ENCODE measurements around the gene STARD9. TPM values are rescaled to one million over a fixed set of nuclear protein-coding genes. Genes with fewer than 3 reads are reported as not detected.
"Not testable (repeated sequence)": the region's sequence is repeated elsewhere in the genome, so short reads cannot be mapped to it uniquely, and the experiment has no call there.

STARD9 gene
- total and polyA plus RNA-seq, 9 of the 15 experiments (the other 6 are each of a cell fraction or from before 2014, with no cell fraction given): 0.45 to 6.0 (median 3.6) TPM

GRCh38 chr15:42764154-42764731 is 188.8 kb downstream of the STARD9 start:
- H3K27ac ChIP-seq (ENCODE audit: extremely low read depth, low read depth, low read length); DNase-seq (ENCODE audit: extremely low read depth in 1 of 4, low spot score in 3 of 4); CTCF ChIA-PET (ENCODE audit: low intra/inter-chr PET ratio); H3K4me2 ChIP-seq (ENCODE audit: insufficient read depth, low read length); H3K36me3 ChIP-seq (ENCODE audit: control insufficient read depth, insufficient read depth, low read length); H3K27me3 ChIP-seq (ENCODE audit: control insufficient read depth in 2 of 2, insufficient read depth in 2 of 2, low read length in 2 of 2); H3K4me3 ChIP-seq; H2AFZ ChIP-seq (ENCODE audit: low read depth, low read length); in situ Hi-C loops (cut with MboI); intact Hi-C loops (cut with micrococcal nuclease); ATAC-seq; FAIRE-seq; H3K4me1 ChIP-seq (replicated peaks in 1 of 2; ENCODE audit: control insufficient read depth in 2 of 2, insufficient read depth in 2 of 2, low read length in 2 of 2); H3K9me1 ChIP-seq (ENCODE audit: control insufficient read depth, insufficient read depth, low read length); H3K79me2 ChIP-seq (ENCODE audit: control insufficient read depth, insufficient read depth, low read length); H3K9ac ChIP-seq (ENCODE audit: insufficient read depth in 1 of 2, low read depth in 2 of 2, low read length in 2 of 2); BruUV-seq (replicated peaks); H4K20me1 ChIP-seq (replicated peaks; ENCODE audit: control insufficient read depth, insufficient read depth, low read length); H3K9me3 ChIP-seq (replicated peaks; ENCODE audit: control insufficient read depth, insufficient read depth, low read depth, low read length): not testable (repeated sequence)
- 61% methylated on average over 14 of the region's 16 CpGs for WGBS (ENCODE audit: insufficient coverage, low coverage, missing lambda C conversion rate)
- peak; percentile 35; the same call in 1 of the 2 replicates for TF ChIP-seq EGR1 (conservative IDR thresholded peaks at IDR 0.05)
- POLR2A ChIA-PET: interaction anchor here (0.8 kb wide), 1 partner anchor 162 kb away, joined by 3 read pairs; no protein-coding TSS in a partner anchor

GRCh38 chr15:42766109-42766508 is 190.7 kb downstream of the STARD9 start:
- H4K20me1 ChIP-seq (replicated peaks; ENCODE audit: control insufficient read depth, insufficient read depth, low read length); intact Hi-C loops (cut with micrococcal nuclease); CTCF ChIA-PET (ENCODE audit: low intra/inter-chr PET ratio); H3K4me3 ChIP-seq; in situ Hi-C loops (cut with MboI); POLR2A ChIA-PET; H3K27me3 ChIP-seq (ENCODE audit: control insufficient read depth in 2 of 2, insufficient read depth in 2 of 2, low read length in 2 of 2); H3K36me3 ChIP-seq (ENCODE audit: control insufficient read depth, insufficient read depth, low read length); H3K9me1 ChIP-seq (ENCODE audit: control insufficient read depth, insufficient read depth, low read length); H2AFZ ChIP-seq (ENCODE audit: low read depth, low read length); H3K9me3 ChIP-seq (replicated peaks; ENCODE audit: control insufficient read depth, insufficient read depth, low read depth, low read length); H3K4me2 ChIP-seq (ENCODE audit: insufficient read depth, low read length); H3K79me2 ChIP-seq (ENCODE audit: control insufficient read depth, insufficient read depth, low read length); ATAC-seq; DNase-seq (ENCODE audit: extremely low read depth in 1 of 4, low spot score in 3 of 4); H3K9ac ChIP-seq (ENCODE audit: insufficient read depth in 1 of 2, low read depth in 2 of 2, low read length in 2 of 2); H3K4me1 ChIP-seq (replicated peaks in 1 of 2; ENCODE audit: control insufficient read depth in 2 of 2, insufficient read depth in 2 of 2, low read length in 2 of 2); BruUV-seq (replicated peaks); FAIRE-seq; H3K27ac ChIP-seq (ENCODE audit: extremely low read depth, low read depth, low read length): not testable (repeated sequence)
- TF ChIP-seq ZNF507 (tag; conservative IDR thresholded peaks at IDR 0.05): peak; percentile 80
- WGBS (ENCODE audit: insufficient coverage, low coverage, missing lambda C conversion rate): 15% methylated on average over 4 of the region's 4 CpGs

Other genes starting within 250 kb of the STARD9 start
- 0.18 TPM in 1 of 2 replicates, not detected in the other for gene CAPN3, start 216.1 kb upstream of the STARD9 start, total RNA-seq (2014; rRNA removed)
- 0.35 TPM in 1 of 2 replicates, not detected in the other for gene CAPN3, start 216.1 kb upstream of the STARD9 start, total RNA-seq (2014; rRNA removed; fragmentation: Illumina TruSeq; extraction: Trizol)
- 0.25 and 0.41 TPM in 2 replicates for gene CAPN3, start 216.1 kb upstream of the STARD9 start, total RNA-seq (2015; rRNA removed; fragmentation: Illumina TruSeq; extraction: Trizol)
- gene CAPN3, start 216.1 kb upstream of the STARD9 start, total RNA-seq (2021): 0.33 TPM in 1 of 2 replicates, not detected in the other
- 0.07 and 0.39 TPM in 2 replicates for gene CAPN3, start 216.1 kb upstream of the STARD9 start, polyA plus RNA-seq (2011; rRNA removed)
- gene CAPN3, start 216.1 kb upstream of the STARD9 start, polyA plus RNA-seq (2014; fragmentation: Illumina TruSeq; extraction: Trizol): 0.22 and 0.34 TPM in 2 replicates
- under 1 TPM in 1 of 2 experiments, not detected in 1; 0.20 TPM for gene CAPN3, start 216.1 kb upstream of the STARD9 start, polyA plus RNA-seq (2014; fragmentation: Nextera tagmentation; extraction: Ambion mirVana)
- 0.03 and 0.04 TPM in 2 replicates for gene CAPN3, start 216.1 kb upstream of the STARD9 start, polyA plus RNA-seq (2014; rRNA removed)
- gene ZNF106, start 84.5 kb upstream of the STARD9 start, total RNA-seq (2014; rRNA removed): 26.2 and 29.3 TPM in 2 replicates
- 55.3 and 60.3 TPM in 2 replicates for gene ZNF106, start 84.5 kb upstream of the STARD9 start, total RNA-seq (2014; rRNA removed; fragmentation: Illumina TruSeq; extraction: Trizol)
- 40.5 and 46.0 TPM in 2 replicates for gene ZNF106, start 84.5 kb upstream of the STARD9 start, total RNA-seq (2015; rRNA removed; fragmentation: Illumina TruSeq; extraction: Trizol)
- 43.3 and 43.8 TPM in 2 replicates for gene ZNF106, start 84.5 kb upstream of the STARD9 start, total RNA-seq (2021)
- 28.2 and 33.7 TPM in 2 replicates for gene ZNF106, start 84.5 kb upstream of the STARD9 start, polyA plus RNA-seq (2011; rRNA removed)
- 35.8 and 42.9 TPM in 2 replicates for gene ZNF106, start 84.5 kb upstream of the STARD9 start, polyA plus RNA-seq (2014; fragmentation: Illumina TruSeq; extraction: Trizol)
- gene ZNF106, start 84.5 kb upstream of the STARD9 start, polyA plus RNA-seq (2014; fragmentation: Nextera tagmentation; extraction: Ambion mirVana): 10 to 100 TPM; 15.6 to 17.4 TPM
- 14.4 and 16.4 TPM in 2 replicates for gene ZNF106, start 84.5 kb upstream of the STARD9 start, polyA plus RNA-seq (2014; rRNA removed)
- gene SNAP23, start 80.0 kb upstream of the STARD9 start, total RNA-seq (2014; rRNA removed): 71.6 and 79.2 TPM in 2 replicates
- gene SNAP23, start 80.0 kb upstream of the STARD9 start, total RNA-seq (2014; rRNA removed; fragmentation: Illumina TruSeq; extraction: Trizol): 123 and 151 TPM in 2 replicates
- gene SNAP23, start 80.0 kb upstream of the STARD9 start, total RNA-seq (2015; rRNA removed; fragmentation: Illumina TruSeq; extraction: Trizol): 139 and 146 TPM in 2 replicates
- 74.5 and 78.9 TPM in 2 replicates for gene SNAP23, start 80.0 kb upstream of the STARD9 start, total RNA-seq (2021)
- 86.1 and 130 TPM in 2 replicates for gene SNAP23, start 80.0 kb upstream of the STARD9 start, polyA plus RNA-seq (2011; rRNA removed)
- gene SNAP23, start 80.0 kb upstream of the STARD9 start, polyA plus RNA-seq (2014; fragmentation: Illumina TruSeq; extraction: Trizol): 168 and 223 TPM in 2 replicates
- gene SNAP23, start 80.0 kb upstream of the STARD9 start, polyA plus RNA-seq (2014; fragmentation: Nextera tagmentation; extraction: Ambion mirVana): 100 to 1,000 TPM in 1 of 2 experiments, 10 to 100 TPM in 1; 84.1 to 117 TPM
- 105 and 120 TPM in 2 replicates for gene SNAP23, start 80.0 kb upstream of the STARD9 start, polyA plus RNA-seq (2014; rRNA removed)
- 7.9 and 9.8 TPM in 2 replicates for gene LRRC57, start 26.8 kb upstream of the STARD9 start, total RNA-seq (2014; rRNA removed)
- 19.1 and 19.7 TPM in 2 replicates for gene LRRC57, start 26.8 kb upstream of the STARD9 start, total RNA-seq (2014; rRNA removed; fragmentation: Illumina TruSeq; extraction: Trizol)
- 15.4 and 16.1 TPM in 2 replicates for gene LRRC57, start 26.8 kb upstream of the STARD9 start, total RNA-seq (2015; rRNA removed; fragmentation: Illumina TruSeq; extraction: Trizol)
- 18.9 and 20.4 TPM in 2 replicates for gene LRRC57, start 26.8 kb upstream of the STARD9 start, total RNA-seq (2021)
- 14.0 and 14.8 TPM in 2 replicates for gene LRRC57, start 26.8 kb upstream of the STARD9 start, polyA plus RNA-seq (2011; rRNA removed)
- 17.0 and 17.9 TPM in 2 replicates for gene LRRC57, start 26.8 kb upstream of the STARD9 start, polyA plus RNA-seq (2014; fragmentation: Illumina TruSeq; extraction: Trizol)
- 1 to 10 TPM; 3.9 to 7.2 TPM for gene LRRC57, start 26.8 kb upstream of the STARD9 start, polyA plus RNA-seq (2014; fragmentation: Nextera tagmentation; extraction: Ambion mirVana)
- 9.5 and 10.8 TPM in 2 replicates for gene LRRC57, start 26.8 kb upstream of the STARD9 start, polyA plus RNA-seq (2014; rRNA removed)
- 30.6 and 37.0 TPM in 2 replicates for gene HAUS2, start 26.8 kb upstream of the STARD9 start, total RNA-seq (2014; rRNA removed)
- 58.6 and 67.7 TPM in 2 replicates for gene HAUS2, start 26.8 kb upstream of the STARD9 start, total RNA-seq (2014; rRNA removed; fragmentation: Illumina TruSeq; extraction: Trizol)
- 48.8 and 54.1 TPM in 2 replicates for gene HAUS2, start 26.8 kb upstream of the STARD9 start, total RNA-seq (2015; rRNA removed; fragmentation: Illumina TruSeq; extraction: Trizol)
- 43.3 and 48.9 TPM in 2 replicates for gene HAUS2, start 26.8 kb upstream of the STARD9 start, total RNA-seq (2021)
- gene HAUS2, start 26.8 kb upstream of the STARD9 start, polyA plus RNA-seq (2011; rRNA removed): 43.3 and 64.9 TPM in 2 replicates
- gene HAUS2, start 26.8 kb upstream of the STARD9 start, polyA plus RNA-seq (2014; fragmentation: Illumina TruSeq; extraction: Trizol): 49.7 and 60.8 TPM in 2 replicates
- 10 to 100 TPM; 51.6 to 57.8 TPM for gene HAUS2, start 26.8 kb upstream of the STARD9 start, polyA plus RNA-seq (2014; fragmentation: Nextera tagmentation; extraction: Ambion mirVana)
- gene HAUS2, start 26.8 kb upstream of the STARD9 start, polyA plus RNA-seq (2014; rRNA removed): 42.8 and 47.7 TPM in 2 replicates
- 28.3 and 31.8 TPM in 2 replicates for gene CDAN1, start 161.5 kb downstream of the STARD9 start, total RNA-seq (2014; rRNA removed)
- 9.2 and 10.3 TPM in 2 replicates for gene CDAN1, start 161.5 kb downstream of the STARD9 start, total RNA-seq (2014; rRNA removed; fragmentation: Illumina TruSeq; extraction: Trizol)
- 17.8 TPM in 2 replicates for gene CDAN1, start 161.5 kb downstream of the STARD9 start, total RNA-seq (2015; rRNA removed; fragmentation: Illumina TruSeq; extraction: Trizol)
- gene CDAN1, start 161.5 kb downstream of the STARD9 start, total RNA-seq (2021): 34.4 and 36.5 TPM in 2 replicates
- 11.0 and 11.7 TPM in 2 replicates for gene CDAN1, start 161.5 kb downstream of the STARD9 start, polyA plus RNA-seq (2011; rRNA removed)
- gene CDAN1, start 161.5 kb downstream of the STARD9 start, polyA plus RNA-seq (2014; fragmentation: Illumina TruSeq; extraction: Trizol): 13.8 and 15.1 TPM in 2 replicates
- 1 to 10 TPM; 1.6 to 2.7 TPM for gene CDAN1, start 161.5 kb downstream of the STARD9 start, polyA plus RNA-seq (2014; fragmentation: Nextera tagmentation; extraction: Ambion mirVana)
- 16.5 and 20.5 TPM in 2 replicates for gene CDAN1, start 161.5 kb downstream of the STARD9 start, polyA plus RNA-seq (2014; rRNA removed)